Measurements from ENCODE around the gene SLC25A42. TPM values are rescaled to one million over a fixed set of nuclear protein-coding genes. Genes with fewer than 3 reads are reported as not detected.
"Not testable (repeated sequence)": the region's sequence is repeated elsewhere in the genome, so short reads cannot be mapped to it uniquely, and the experiment has no call there.

SLC25A42 gene
- total RNA-seq (2014; rRNA removed; shearing (Covaris generic)) = 5.9 and 6.2 TPM in 2 replicates

- DNase-seq (ENCODE audit: low read depth) = peak; percentile 100
These were observed at the start of gene SLC25A42 for GRCh38 chr19:19063183-19064097. Gene SLC25A42 (plus strand): TSS chr19:19063994. CDS start chr19:19096125, 32,131 bp downstream.

GRCh38 chr19:19021115-19021514, 42.7 kb upstream of the SLC25A42 start:
- DNase-seq (ENCODE audit: low read depth) = peak; percentile 46

GRCh38 chr19:19022380-19022961, 41.3 kb upstream of the SLC25A42 start:
- DNase-seq (ENCODE audit: low read depth) = no peak

GRCh38 chr19:19023376-19023775, 40.4 kb upstream of the SLC25A42 start:
- not testable (repeated sequence) for DNase-seq (ENCODE audit: low read depth)

- no peak for DNase-seq (ENCODE audit: low read depth)
These were observed 37.9 kb upstream of the SLC25A42 start for GRCh38 chr19:19025861-19026260.

- DNase-seq (ENCODE audit: low read depth) = no peak
These were observed 37.4 kb upstream of the SLC25A42 start for GRCh38 chr19:19026299-19026971.

GRCh38 chr19:19027228-19027627, 36.6 kb upstream of the SLC25A42 start:
- DNase-seq (ENCODE audit: low read depth) = no peak

GRCh38 chr19:19028526-19028925, 35.3 kb upstream of the SLC25A42 start:
- DNase-seq (ENCODE audit: low read depth) = no peak

- DNase-seq (ENCODE audit: low read depth) = no peak
These were observed 31.9 kb upstream of the SLC25A42 start for GRCh38 chr19:19031891-19032290.

GRCh38 chr19:19032420-19033175, 31.2 kb upstream of the SLC25A42 start:
- peak; percentile 98 for DNase-seq (ENCODE audit: low read depth)

GRCh38 chr19:19033176-19033425, 30.7 kb upstream of the SLC25A42 start:
- no peak for DNase-seq (ENCODE audit: low read depth)

GRCh38 chr19:19033426-19034203, 30.2 kb upstream of the SLC25A42 start, which contains the start of the genes ARMC6 and SUGP2:
Gene ARMC6 (plus strand): TSS chr19:19033603. CDS start chr19:19034210, 607 bp downstream.
Gene SUGP2 (minus strand): TSS chr19:19033517. CDS start chr19:19031071, 2,446 bp downstream.
- DNase-seq (ENCODE audit: low read depth) = peak; percentile 84

- peak; percentile 79 for DNase-seq (ENCODE audit: low read depth)
These were observed 29.6 kb upstream of the SLC25A42 start for GRCh38 chr19:19034204-19034624.

GRCh38 chr19:19039901-19040300, 23.9 kb upstream of the SLC25A42 start:
- no peak for DNase-seq (ENCODE audit: low read depth)

- peak; percentile 22 for DNase-seq (ENCODE audit: low read depth)
These were observed 23.4 kb upstream of the SLC25A42 start for GRCh38 chr19:19040417-19040816.

GRCh38 chr19:19042732-19043280, 21.0 kb upstream of the SLC25A42 start:
- no peak for DNase-seq (ENCODE audit: low read depth)

GRCh38 chr19:19043481-19043880, 20.3 kb upstream of the SLC25A42 start:
- DNase-seq (ENCODE audit: low read depth) = no peak

- DNase-seq (ENCODE audit: low read depth) = no peak
These were observed 19.9 kb upstream of the SLC25A42 start for GRCh38 chr19:19043881-19044280.

GRCh38 chr19:19049406-19049805, 14.4 kb upstream of the SLC25A42 start:
- no peak for DNase-seq (ENCODE audit: low read depth)

- no peak for DNase-seq (ENCODE audit: low read depth)
These were observed 13.7 kb upstream of the SLC25A42 start for GRCh38 chr19:19050104-19050503.

- no peak for DNase-seq (ENCODE audit: low read depth)
These were observed 13.1 kb upstream of the SLC25A42 start for GRCh38 chr19:19050731-19051130.
